Astrocyte of the cerebellum (primary cell): Measurements from ENCODE around the gene FAM83F.

Experiments used
- DNase-seq: peaks from one replicate; pipeline ENCODE4 v3.0.0-alpha.2; 2011; ENCODE audit warnings: low read depth
- H3K4me3 ChIP-seq: 2 replicates; pipeline ENCODE4 v1.5.1; 2011; ENCODE audit warnings: mild to moderate bottlenecking, low read depth, low read length, moderate library complexity
- in situ Hi-C: cut with HindIII; loops from 2 replicates; pipeline ENCODE4 v1.10.0; 2017; ENCODE audit warnings: low sequenced_read_pairs
- TF ChIP-seq, protein P1 (sequence below): IDR thresholded peaks from 2 replicates; pipeline ENCODE4 v1.5.1; 2012; ENCODE audit warnings: low read length, low read depth, moderate library complexity, mild to moderate bottlenecking; ENCODE audit errors: missing control alignments

The FAM83F gene

DNA sequence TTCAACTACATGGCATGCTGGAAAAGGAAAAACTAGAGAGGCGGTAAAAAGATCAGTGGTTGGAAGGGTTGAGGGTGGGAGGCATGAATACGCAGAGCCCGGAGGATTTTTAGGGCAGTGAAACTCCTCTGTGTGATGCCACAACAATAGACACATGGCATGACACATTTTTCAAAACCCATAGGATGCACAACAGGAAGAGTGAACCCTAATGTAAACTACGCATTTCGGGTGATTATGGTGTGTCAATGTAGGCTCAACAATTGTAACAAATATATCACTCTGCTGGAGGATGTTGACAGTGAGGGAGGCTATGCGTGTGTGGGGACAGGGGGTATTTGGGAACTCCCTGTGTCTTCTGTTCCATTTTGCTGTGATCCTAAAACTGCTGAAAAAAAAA is 15.7 kb upstream of the FAM83F start:
- TF ChIP-seq, protein P1, sequence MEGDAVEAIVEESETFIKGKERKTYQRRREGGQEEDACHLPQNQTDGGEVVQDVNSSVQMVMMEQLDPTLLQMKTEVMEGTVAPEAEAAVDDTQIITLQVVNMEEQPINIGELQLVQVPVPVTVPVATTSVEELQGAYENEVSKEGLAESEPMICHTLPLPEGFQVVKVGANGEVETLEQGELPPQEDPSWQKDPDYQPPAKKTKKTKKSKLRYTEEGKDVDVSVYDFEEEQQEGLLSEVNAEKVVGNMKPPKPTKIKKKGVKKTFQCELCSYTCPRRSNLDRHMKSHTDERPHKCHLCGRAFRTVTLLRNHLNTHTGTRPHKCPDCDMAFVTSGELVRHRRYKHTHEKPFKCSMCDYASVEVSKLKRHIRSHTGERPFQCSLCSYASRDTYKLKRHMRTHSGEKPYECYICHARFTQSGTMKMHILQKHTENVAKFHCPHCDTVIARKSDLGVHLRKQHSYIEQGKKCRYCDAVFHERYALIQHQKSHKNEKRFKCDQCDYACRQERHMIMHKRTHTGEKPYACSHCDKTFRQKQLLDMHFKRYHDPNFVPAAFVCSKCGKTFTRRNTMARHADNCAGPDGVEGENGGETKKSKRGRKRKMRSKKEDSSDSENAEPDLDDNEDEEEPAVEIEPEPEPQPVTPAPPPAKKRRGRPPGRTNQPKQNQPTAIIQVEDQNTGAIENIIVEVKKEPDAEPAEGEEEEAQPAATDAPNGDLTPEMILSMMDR: no peak

DNA sequence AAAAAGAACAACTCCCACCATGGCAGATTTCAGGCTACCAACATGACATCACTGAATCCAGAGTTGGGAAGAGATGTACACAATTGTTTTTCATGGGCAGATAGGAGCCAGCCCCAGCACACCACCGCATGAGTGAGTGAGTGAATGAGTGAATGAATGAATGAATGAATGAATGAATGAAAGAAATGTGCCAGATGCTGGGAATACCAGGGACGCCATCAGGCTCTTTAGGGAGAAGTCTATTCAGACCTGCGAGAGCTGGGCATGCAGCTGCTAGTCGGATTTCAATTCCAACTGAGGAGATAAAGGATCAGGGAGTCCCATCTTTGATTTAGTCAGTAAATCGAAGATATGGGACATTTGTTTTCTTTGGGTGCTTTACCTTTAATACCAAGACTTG is 15.3 kb upstream of the FAM83F start:
- no peak overlapping the region for H3K4me3 ChIP-seq
- no peak for DNase-seq
- in situ Hi-C loops: no loop called here
- TF ChIP-seq, protein P1: no peak

More for the DNA sequence above, 15.7 kb upstream of the FAM83F start:
- in situ Hi-C loops: no loop called here
- no peak overlapping the region for H3K4me3 ChIP-seq
- DNase-seq: no peak

DNA sequence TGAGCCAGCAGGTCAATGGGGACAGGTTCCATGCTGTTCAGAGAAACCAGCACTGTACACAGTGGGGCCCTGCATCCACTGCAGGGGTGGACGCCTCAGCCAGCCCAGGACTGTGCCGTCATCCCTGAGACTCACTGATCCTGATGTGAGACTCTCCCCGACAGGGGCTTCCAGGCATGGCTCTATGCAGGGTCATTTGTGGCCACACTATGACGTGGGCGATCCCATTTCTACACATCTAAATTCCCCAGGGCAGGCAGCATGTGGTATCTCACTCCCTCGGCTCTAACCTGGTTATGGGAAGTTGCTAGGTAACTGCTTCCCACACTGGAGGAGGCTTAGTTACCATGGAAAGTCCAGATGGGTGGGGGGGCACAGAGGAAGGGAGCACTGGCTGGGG is 14.2 kb upstream of the FAM83F start:
- H3K4me3 ChIP-seq: no peak overlapping the region
- no peak for DNase-seq
- in situ Hi-C loops: no loop called here
- TF ChIP-seq, protein P1: no peak

DNA sequence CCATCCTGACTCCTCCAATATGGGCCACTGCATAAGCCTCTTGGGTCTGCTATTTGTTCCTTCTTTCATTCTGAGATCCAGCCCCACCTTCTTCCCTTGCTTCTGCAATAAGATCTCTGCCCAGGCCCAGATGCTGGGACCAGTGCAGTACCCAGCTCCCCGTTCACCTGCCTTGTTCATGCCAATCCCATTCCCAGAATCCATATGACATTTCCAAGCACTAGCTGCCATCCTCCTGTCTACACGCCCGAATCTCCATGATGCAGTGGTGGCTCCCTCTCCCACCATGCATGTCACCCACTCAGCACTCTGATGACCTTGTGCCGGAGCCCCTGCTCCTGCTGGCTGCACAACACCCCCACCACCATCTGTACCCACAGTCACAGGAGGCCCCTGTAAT is 11.4 kb upstream of the FAM83F start:
- TF ChIP-seq, protein P1: no peak
- in situ Hi-C loops: no loop called here
- no peak overlapping the region for H3K4me3 ChIP-seq
- no peak for DNase-seq

DNA sequence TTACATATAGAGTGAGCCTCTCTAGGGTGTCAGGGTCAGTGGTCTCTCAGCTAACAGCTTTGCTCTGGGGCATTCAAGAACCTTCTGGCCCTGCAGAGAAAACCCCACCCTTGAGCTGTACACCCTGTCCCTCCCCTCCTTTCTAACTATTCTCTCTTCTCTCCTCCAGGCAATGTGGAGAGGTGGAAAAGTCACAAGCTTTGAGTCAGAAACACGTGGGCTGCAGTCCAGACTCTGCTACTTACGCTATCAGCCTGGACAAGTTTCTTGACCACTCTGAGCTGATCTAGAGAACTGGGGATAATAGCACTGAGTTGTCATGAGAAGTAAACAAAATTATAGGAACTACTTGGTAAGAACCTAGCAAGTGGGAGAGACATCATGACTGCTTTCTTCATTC is 10.7 kb upstream of the FAM83F start:
- no peak overlapping the region for H3K4me3 ChIP-seq
- in situ Hi-C loops: no loop called here
- TF ChIP-seq, protein P1: no peak
- DNase-seq: no peak

DNA sequence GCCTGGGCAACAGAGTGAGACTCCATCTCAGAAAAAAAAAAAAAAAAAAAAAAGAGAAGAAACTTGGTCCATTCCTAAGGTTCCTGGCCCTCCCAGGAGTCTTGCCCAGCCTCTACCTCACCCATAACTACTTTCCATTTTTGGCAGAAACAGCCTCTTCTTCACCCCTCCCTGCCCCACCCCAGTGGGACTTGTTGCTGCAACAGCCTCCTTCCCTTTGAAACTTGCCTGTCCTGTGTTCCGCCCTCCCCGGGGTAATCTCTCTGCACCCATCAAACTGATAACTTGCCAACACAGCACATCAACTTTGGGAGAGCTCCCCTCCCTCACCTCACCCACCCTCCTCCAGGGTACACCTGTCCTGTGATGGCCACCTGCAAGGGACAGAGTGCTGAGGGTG is 10.0 kb upstream of the FAM83F start:
- H3K4me3 ChIP-seq: no peak overlapping the region
- TF ChIP-seq, protein P1: no peak
- DNase-seq: no peak
- in situ Hi-C loops: no loop called here
